HL-60 (cell line): Measurements from ENCODE around the gene MARCOL.

Experiments used
- POLR2AphosphoS5 ChIP-seq: IDR thresholded peaks from 2 replicates; pipeline ENCODE4 v1.6.1; 2012; ENCODE audit warnings: low read depth
- TF ChIP-seq, protein P1 (sequence below): IDR thresholded peaks from one replicate; pipeline ENCODE4 v1.5.1; 2011; ENCODE audit warnings: low read length, control low read depth, inconsistent platforms; ENCODE audit not compliant: insufficient read depth

- TF ChIP-seq, protein P1, sequence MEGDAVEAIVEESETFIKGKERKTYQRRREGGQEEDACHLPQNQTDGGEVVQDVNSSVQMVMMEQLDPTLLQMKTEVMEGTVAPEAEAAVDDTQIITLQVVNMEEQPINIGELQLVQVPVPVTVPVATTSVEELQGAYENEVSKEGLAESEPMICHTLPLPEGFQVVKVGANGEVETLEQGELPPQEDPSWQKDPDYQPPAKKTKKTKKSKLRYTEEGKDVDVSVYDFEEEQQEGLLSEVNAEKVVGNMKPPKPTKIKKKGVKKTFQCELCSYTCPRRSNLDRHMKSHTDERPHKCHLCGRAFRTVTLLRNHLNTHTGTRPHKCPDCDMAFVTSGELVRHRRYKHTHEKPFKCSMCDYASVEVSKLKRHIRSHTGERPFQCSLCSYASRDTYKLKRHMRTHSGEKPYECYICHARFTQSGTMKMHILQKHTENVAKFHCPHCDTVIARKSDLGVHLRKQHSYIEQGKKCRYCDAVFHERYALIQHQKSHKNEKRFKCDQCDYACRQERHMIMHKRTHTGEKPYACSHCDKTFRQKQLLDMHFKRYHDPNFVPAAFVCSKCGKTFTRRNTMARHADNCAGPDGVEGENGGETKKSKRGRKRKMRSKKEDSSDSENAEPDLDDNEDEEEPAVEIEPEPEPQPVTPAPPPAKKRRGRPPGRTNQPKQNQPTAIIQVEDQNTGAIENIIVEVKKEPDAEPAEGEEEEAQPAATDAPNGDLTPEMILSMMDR, result no peak
- no peak for TF ChIP-seq POLR2AphosphoS5
Observed at GRCh38 chr5:148214665-148215185, 23.6 kb upstream of the MARCOL start.
